Measurements from ENCODE around the gene EARS2. TPM values are rescaled to one million over a fixed set of nuclear protein-coding genes. Genes with fewer than 3 reads are reported as not detected.

Gene EARS2
- total and polyA plus RNA-seq, 9 of the 15 experiments (the other 6 are each of a cell fraction or from before 2014, with no cell fraction given), result 17.6 to 58.6 (median 36.3) TPM

DNA sequence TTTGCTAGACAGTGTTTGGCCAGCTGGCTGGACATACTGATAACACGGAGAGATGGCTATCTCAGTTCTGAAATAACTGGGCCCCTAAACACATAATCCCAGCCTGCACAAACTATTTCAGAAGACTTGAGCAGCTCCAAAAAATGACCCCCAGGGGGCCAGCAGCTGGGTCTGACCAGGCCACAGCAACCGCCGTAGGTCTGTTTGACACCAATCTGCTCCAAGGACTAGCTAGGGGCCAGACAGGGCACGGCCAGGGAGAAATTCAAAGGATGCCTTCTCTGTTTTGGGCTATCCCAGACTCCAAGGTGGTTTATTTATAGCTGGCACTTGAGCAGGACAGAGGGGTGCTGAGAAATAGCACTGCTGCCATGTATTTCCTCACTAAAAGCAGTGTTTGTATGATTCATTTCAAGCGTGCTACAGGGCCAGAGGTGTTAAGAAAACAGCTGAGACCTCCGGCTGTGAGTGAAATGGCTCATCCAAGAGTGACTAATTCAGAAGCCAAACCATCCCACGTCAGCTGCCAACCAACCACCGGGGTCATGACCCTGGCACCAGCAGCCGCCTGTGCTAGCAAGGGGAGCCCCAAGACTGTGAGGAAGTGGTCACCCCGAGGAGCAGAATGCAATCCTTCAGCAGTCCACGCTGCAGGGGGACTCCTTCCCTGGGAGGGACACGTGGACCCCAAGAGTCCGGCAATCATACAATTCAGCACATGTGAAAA is 52.5 kb downstream of the EARS2 start (continued):
- TF ChIP-seq, protein P1, sequence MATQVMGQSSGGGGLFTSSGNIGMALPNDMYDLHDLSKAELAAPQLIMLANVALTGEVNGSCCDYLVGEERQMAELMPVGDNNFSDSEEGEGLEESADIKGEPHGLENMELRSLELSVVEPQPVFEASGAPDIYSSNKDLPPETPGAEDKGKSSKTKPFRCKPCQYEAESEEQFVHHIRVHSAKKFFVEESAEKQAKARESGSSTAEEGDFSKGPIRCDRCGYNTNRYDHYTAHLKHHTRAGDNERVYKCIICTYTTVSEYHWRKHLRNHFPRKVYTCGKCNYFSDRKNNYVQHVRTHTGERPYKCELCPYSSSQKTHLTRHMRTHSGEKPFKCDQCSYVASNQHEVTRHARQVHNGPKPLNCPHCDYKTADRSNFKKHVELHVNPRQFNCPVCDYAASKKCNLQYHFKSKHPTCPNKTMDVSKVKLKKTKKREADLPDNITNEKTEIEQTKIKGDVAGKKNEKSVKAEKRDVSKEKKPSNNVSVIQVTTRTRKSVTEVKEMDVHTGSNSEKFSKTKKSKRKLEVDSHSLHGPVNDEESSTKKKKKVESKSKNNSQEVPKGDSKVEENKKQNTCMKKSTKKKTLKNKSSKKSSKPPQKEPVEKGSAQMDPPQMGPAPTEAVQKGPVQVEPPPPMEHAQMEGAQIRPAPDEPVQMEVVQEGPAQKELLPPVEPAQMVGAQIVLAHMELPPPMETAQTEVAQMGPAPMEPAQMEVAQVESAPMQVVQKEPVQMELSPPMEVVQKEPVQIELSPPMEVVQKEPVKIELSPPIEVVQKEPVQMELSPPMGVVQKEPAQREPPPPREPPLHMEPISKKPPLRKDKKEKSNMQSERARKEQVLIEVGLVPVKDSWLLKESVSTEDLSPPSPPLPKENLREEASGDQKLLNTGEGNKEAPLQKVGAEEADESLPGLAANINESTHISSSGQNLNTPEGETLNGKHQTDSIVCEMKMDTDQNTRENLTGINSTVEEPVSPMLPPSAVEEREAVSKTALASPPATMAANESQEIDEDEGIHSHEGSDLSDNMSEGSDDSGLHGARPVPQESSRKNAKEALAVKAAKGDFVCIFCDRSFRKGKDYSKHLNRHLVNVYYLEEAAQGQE (IDR thresholded peaks at IDR 0.05; ENCODE audit: borderline replicate concordance), result no peak
- TF ChIP-seq, protein P1 (CRISPR knock-in tag; IDR thresholded peaks at IDR 0.05; ENCODE audit: low read depth), result no peak
- TF ChIP-seq RFX5 (IDR thresholded peaks at IDR 0.05; ENCODE audit: low read depth, low read length), result no peak
- TF ChIP-seq ZNF174 (CRISPR knock-in tag; IDR thresholded peaks at IDR 0.05), result no peak
- no peak for TF ChIP-seq U2AF1 (optimal IDR thresholded peaks at IDR 0.05; ENCODE audit: low read depth, low read length)
- no peak for TF ChIP-seq TOE1 (IDR thresholded peaks at IDR 0.05; ENCODE audit: borderline replicate concordance)
- no peak for TF ChIP-seq TOE1 (CRISPR knock-in tag; IDR thresholded peaks at IDR 0.05; ENCODE audit: borderline replicate concordance, low read depth)
- 0 out of 2 replicates have a peak, but pooled peaks have one; percentile 25 for TF ChIP-seq RBFOX2 (IDR thresholded peaks at IDR 0.05; ENCODE audit: low read depth, low read length)
- no peak for TF ChIP-seq ZFP1 (CRISPR knock-in tag; IDR thresholded peaks at IDR 0.05)
- no peak for TF ChIP-seq NFIC (IDR thresholded peaks at IDR 0.05)
- no peak for TF ChIP-seq ATF7 (IDR thresholded peaks at IDR 0.05)
- no peak for TF ChIP-seq MCM3 (IDR thresholded peaks at IDR 0.05)
- TF ChIP-seq SREBF2 (CRISPR knock-in tag; IDR thresholded peaks at IDR 0.05), result no peak
- TF ChIP-seq, protein P2, sequence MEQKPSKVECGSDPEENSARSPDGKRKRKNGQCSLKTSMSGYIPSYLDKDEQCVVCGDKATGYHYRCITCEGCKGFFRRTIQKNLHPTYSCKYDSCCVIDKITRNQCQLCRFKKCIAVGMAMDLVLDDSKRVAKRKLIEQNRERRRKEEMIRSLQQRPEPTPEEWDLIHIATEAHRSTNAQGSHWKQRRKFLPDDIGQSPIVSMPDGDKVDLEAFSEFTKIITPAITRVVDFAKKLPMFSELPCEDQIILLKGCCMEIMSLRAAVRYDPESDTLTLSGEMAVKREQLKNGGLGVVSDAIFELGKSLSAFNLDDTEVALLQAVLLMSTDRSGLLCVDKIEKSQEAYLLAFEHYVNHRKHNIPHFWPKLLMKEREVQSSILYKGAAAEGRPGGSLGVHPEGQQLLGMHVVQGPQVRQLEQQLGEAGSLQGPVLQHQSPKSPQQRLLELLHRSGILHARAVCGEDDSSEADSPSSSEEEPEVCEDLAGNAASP (IDR thresholded peaks at IDR 0.05), result no peak
- TF ChIP-seq TBL1XR1 (IDR thresholded peaks at IDR 0.05; ENCODE audit: low read length in 2 of 2), result peak in 1 of 2 experiments; percentile 13; a peak in 1 of 4 replicates
- TF ChIP-seq CSDE1 (IDR thresholded peaks at IDR 0.05), result no peak
- no peak for TF ChIP-seq TEAD2 (tag; IDR thresholded peaks at IDR 0.05)
- no peak for TF ChIP-seq PHF8 (IDR thresholded peaks at IDR 0.05; ENCODE audit: borderline replicate concordance, low read length)
